ENCODE measurements around the gene TMEM236. TPM values are rescaled to one million over a fixed set of nuclear protein-coding genes. Genes with fewer than 3 reads are reported as not detected.

The TMEM236 gene
- total RNA-seq, 1 donor from 2014 or later = 0.09 TPM

DNA sequence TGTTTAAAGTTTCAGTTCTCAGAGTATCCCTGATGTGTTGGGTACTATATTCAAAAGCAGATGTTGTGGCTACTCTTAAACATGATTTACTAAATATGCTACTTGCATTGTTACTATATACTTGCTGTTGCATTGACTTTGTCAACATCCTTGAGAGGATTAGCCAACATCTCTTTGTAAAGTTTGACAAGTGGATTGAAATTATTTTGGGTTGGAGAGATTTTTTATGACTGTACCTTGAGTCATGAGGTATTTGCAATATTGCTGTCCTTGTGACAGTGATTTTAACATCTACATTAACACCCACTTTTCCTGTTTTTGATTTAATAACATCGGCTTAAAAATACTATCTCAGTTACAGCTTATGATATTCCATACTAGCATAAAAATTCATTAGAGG lies 89.0 kb downstream of the TMEM236 start:
- intact Hi-C loops (cut with micrococcal nuclease) = no loop called here
- no peak for ATAC-seq (ENCODE audit: low read depth)

DNA sequence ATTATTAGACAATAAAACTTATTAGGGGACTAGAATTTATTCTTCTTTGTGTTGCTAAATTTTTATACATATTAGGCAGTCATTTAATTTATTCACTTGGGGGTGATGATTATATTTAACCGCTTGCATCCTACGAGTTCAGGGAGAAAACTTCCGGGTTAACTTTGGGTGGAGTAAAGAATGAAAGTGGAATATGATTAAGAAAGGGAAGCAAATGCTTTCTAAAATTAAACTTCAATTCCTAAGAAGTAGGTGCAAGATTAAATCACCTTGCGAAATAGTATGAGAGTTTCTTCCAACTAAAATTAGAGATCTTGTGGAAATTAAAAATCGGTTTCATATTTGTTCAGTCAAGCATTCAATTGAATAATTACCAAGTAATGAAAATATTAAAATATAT lies 90.6 kb downstream of the TMEM236 start:
- ChIA-PET POLR2A (no interaction called here), CTCF (no interaction called here)
- Mint-ChIP-seq H3K9me3 (no peaks in the 10 kb centered on the region), H3K27ac (no peak overlapping the region), H3K4me3 (no peak overlapping the region), H3K36me3 (ENCODE audit: low read depth) (no peaks in the 10 kb centered on the region), H3K4me1 (peaks cover 7% of the 10 kb centered on the region), H3K27me3 (peaks cover 7% of the 10 kb centered on the region)
- TF ChIP-seq, protein P1, sequence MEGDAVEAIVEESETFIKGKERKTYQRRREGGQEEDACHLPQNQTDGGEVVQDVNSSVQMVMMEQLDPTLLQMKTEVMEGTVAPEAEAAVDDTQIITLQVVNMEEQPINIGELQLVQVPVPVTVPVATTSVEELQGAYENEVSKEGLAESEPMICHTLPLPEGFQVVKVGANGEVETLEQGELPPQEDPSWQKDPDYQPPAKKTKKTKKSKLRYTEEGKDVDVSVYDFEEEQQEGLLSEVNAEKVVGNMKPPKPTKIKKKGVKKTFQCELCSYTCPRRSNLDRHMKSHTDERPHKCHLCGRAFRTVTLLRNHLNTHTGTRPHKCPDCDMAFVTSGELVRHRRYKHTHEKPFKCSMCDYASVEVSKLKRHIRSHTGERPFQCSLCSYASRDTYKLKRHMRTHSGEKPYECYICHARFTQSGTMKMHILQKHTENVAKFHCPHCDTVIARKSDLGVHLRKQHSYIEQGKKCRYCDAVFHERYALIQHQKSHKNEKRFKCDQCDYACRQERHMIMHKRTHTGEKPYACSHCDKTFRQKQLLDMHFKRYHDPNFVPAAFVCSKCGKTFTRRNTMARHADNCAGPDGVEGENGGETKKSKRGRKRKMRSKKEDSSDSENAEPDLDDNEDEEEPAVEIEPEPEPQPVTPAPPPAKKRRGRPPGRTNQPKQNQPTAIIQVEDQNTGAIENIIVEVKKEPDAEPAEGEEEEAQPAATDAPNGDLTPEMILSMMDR (IDR thresholded peaks at IDR 0.05) = no peak
- intact Hi-C loops (cut with micrococcal nuclease) = no loop called here
- no peak for DNase-seq
- ATAC-seq (ENCODE audit: low read depth) = no peak

More for the DNA sequence above, 89.0 kb downstream of the TMEM236 start:
- TF ChIP-seq, protein P1 (IDR thresholded peaks at IDR 0.05) = no peak
- no peak overlapping the region for H3K27ac Mint-ChIP-seq
- peaks cover 7% of the 10 kb centered on the region for H3K27me3 Mint-ChIP-seq
- H3K4me1 Mint-ChIP-seq = peaks cover 9% of the 10 kb centered on the region
- no peak overlapping the region for H3K4me3 Mint-ChIP-seq
- DNase-seq = no peak
- no peaks in the 10 kb centered on the region for H3K9me3 Mint-ChIP-seq
- no peaks in the 10 kb centered on the region for H3K36me3 Mint-ChIP-seq (ENCODE audit: low read depth)
- CTCF ChIA-PET = no interaction called here
- POLR2A ChIA-PET = no interaction called here

- POLR2A ChIA-PET = no interaction called here
- intact Hi-C loops (cut with micrococcal nuclease) = loop anchor here (1.0 kb wide), 2 partner anchors 257 to 392 kb away; no protein-coding TSS in a partner anchor
These were observed 95.7 kb downstream of the TMEM236 start for GRCh38 chr10:17847585-17848296.

DNA sequence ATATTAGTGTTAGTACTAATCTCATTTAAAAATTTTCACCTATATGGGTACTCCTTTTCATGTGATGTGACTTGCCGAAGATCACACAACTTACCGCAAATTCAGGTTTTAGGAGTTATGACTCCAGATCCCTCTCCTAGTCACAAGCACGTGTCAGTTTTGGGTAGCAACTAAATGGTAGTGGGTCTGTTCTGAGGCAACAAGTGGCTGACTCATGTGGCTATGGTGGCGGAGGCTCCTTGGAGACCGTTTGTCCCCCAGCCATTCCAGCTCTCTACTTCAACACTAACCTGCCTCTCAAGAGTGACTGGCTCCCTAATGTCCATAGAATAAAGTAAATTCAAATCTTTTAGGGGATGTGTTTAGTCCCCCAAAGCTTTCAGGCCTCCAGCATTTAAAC lies 96.6 kb downstream of the TMEM236 start:
- intact Hi-C loops (cut with micrococcal nuclease) = loop anchor here (1.0 kb wide), 1 partner anchor 391 kb away; no protein-coding TSS in a partner anchor
- ATAC-seq (ENCODE audit: low read depth) (no peak), DNase-seq (no peak)
- CTCF ChIA-PET = interaction anchor here (0.6 to 1.2 kb wide), 3 partner anchors 8 to 259 kb away, joined by 3 read pairs; no protein-coding TSS in a partner anchor
- TF ChIP-seq, protein P1 (IDR thresholded peaks at IDR 0.05) = no peak
- peaks cover 8% of the 10 kb centered on the region for H3K27me3 Mint-ChIP-seq
- POLR2A ChIA-PET = no interaction called here
- H3K27ac Mint-ChIP-seq = no peak overlapping the region
- H3K36me3 Mint-ChIP-seq (ENCODE audit: low read depth) = no peaks in the 10 kb centered on the region
- H3K4me1 Mint-ChIP-seq = no peaks in the 10 kb centered on the region
- no peak overlapping the region for H3K4me3 Mint-ChIP-seq
- no peaks in the 10 kb centered on the region for H3K9me3 Mint-ChIP-seq

More at GRCh38 chr10:17847585-17848296, 95.7 kb downstream of the TMEM236 start:
- TF ChIP-seq, protein P1 (IDR thresholded peaks at IDR 0.05) = no peak
- CTCF ChIA-PET = interaction anchor here (1.0 to 1.2 kb wide), 2 partner anchors 9 to 260 kb away, joined by 3 read pairs; no protein-coding TSS in a partner anchor
- H3K27ac Mint-ChIP-seq = no peak overlapping the region
- no peak for DNase-seq
- H3K27me3 Mint-ChIP-seq = peaks cover 8% of the 10 kb centered on the region
- no peak for ATAC-seq (ENCODE audit: low read depth)
- no peaks in the 10 kb centered on the region for H3K9me3 Mint-ChIP-seq
- no peak overlapping the region for H3K4me3 Mint-ChIP-seq
- no peaks in the 10 kb centered on the region for H3K4me1 Mint-ChIP-seq
- H3K36me3 Mint-ChIP-seq (ENCODE audit: low read depth) = no peaks in the 10 kb centered on the region

Other genes with a start within 250 kb of the TMEM236 start
- 1.8 and 2.6 TPM in 2 replicates for gene HACD1, start 134.8 kb upstream of the TMEM236 start, total RNA-seq
- gene STAM, start 108.0 kb upstream of the TMEM236 start, total RNA-seq = 25.5 and 28.7 TPM in 2 replicates
- 0.11 and 0.15 TPM in 2 replicates for gene MRC1, start 57.1 kb downstream of the TMEM236 start, total RNA-seq
- not detected in 2 replicates for gene SLC39A12, start 199.7 kb downstream of the TMEM236 start, total RNA-seq